GM23248 (cell line): ENCODE results near the gene PSD.

Source experiments
- EZH2 ChIP-seq: fragments of 200-600 bp; sonication (generic); IDR thresholded peaks from 2 replicates; pipeline ENCODE4 v1.6.1; 2018; ENCODE audit warnings: antibody characterized with exemption, mild to moderate bottlenecking; ENCODE audit not compliant: insufficient read depth, poor library complexity, severe bottlenecking
- EZH2phosphoT487 ChIP-seq: fragments of 200-600 bp; sonication (generic); IDR thresholded peaks from 2 replicates; pipeline ENCODE4 v1.6.1; 2018; ENCODE audit warnings: antibody characterized with exemption, moderate library complexity, mild to moderate bottlenecking, low read depth; ENCODE audit not compliant: insufficient read depth

DNA sequence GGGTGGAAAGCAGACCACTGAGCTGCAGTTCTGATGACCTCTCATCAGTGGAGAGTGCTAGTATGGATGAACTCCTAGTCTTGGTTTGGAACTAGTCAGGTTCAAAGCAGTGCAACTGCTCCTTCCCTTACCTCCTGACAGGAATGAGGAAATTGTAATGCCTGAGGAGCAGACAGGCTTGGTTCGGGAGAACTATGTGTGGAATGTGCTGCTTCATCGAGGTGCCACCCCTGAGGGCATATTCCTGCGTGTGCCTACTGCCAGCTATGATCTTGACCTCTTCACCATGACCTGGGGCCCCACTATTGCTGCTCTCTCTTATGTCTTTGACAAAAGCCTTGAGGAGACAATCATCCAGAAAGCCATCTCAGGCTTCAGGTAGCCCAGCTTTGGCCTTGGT, 50.5 kb downstream of the PSD start:
- TF ChIP-seq EZH2 = no peak
- TF ChIP-seq EZH2phosphoT487 = no peak
